MM.1S (cell line): ENCODE measurements around the gene COL12A1.

ENCODE experiments used
- DNase-seq: peaks from one replicate; pipeline ENCODE4 v3.0.0-alpha.2; 2015
- H2AFZ ChIP-seq: fragments of 300-600 bp; sonication (generic); 2 replicates; pipeline ENCODE4 v1.6.0; 2016; ENCODE audit warnings: antibody characterized with exemption, low read length
- H3F3A ChIP-seq: fragments of 300-600 bp; sonication (generic); 2 replicates; pipeline ENCODE4 v1.6.1; 2016; ENCODE audit warnings: mild to moderate bottlenecking, antibody characterized with exemption, low read length, moderate library complexity, mixed read lengths; ENCODE audit not compliant: insufficient read depth
- H3K27ac ChIP-seq: fragments of 300-600 bp; sonication (generic); 2 replicates; pipeline ENCODE4 v1.5.1; 2016; ENCODE audit warnings: mild to moderate bottlenecking, low read length
- H3K27me3 ChIP-seq: fragments of 300-600 bp; sonication (generic); replicated peaks from 2 replicates; pipeline ENCODE4 v1.6.0; 2016; ENCODE audit warnings: low read length; ENCODE audit not compliant: insufficient read depth
- H3K36me3 ChIP-seq: fragments of 300-600 bp; sonication (generic); replicated peaks from 2 replicates; pipeline ENCODE4 v1.6.1; 2016; ENCODE audit warnings: mild to moderate bottlenecking, low read length, mixed read lengths; ENCODE audit not compliant: insufficient read depth
- H3K4me1 ChIP-seq: fragments of 300-600 bp; sonication (generic); 2 replicates; pipeline ENCODE4 v1.6.1; 2016; ENCODE audit warnings: low read length, mixed read lengths
- H3K4me2 ChIP-seq: fragments of 300-600 bp; sonication (generic); 2 replicates; pipeline ENCODE4 v1.6.0; 2016; ENCODE audit warnings: low read depth, low read length
- H3K4me3 ChIP-seq: fragments of 300-600 bp; sonication (generic); 2 replicates; pipeline ENCODE4 v1.5.1; 2016; ENCODE audit warnings: low read length, mixed read lengths
- H3K79me2 ChIP-seq: fragments of 300-600 bp; sonication (generic); 2 replicates; pipeline ENCODE4 v1.6.1; 2016; ENCODE audit warnings: mixed run types, low read length, mixed read lengths
- H3K9ac ChIP-seq: fragments of 300-600 bp; sonication (generic); 2 replicates; pipeline ENCODE4 v1.6.1; 2016; ENCODE audit warnings: low read length, mixed read lengths
- H3K9me2 ChIP-seq: fragments of 300-600 bp; sonication (generic); replicated peaks from 2 replicates; pipeline ENCODE4 v1.6.1; 2016; ENCODE audit warnings: mild to moderate bottlenecking, low read length, mixed read lengths; ENCODE audit not compliant: insufficient read depth
- H3K9me3 ChIP-seq: fragments of 300-600 bp; sonication (generic); replicated peaks from 2 replicates; pipeline ENCODE4 v1.6.1; 2016; ENCODE audit warnings: mild to moderate bottlenecking, low read length, mixed read lengths; ENCODE audit not compliant: insufficient read depth
- H4K20me1 ChIP-seq: fragments of 300-600 bp; sonication (generic); 2 replicates; pipeline ENCODE4 v1.6.1; 2016; ENCODE audit warnings: mild to moderate bottlenecking, low read length, moderate library complexity, mixed read lengths; ENCODE audit not compliant: insufficient read depth
- CTCF ChIP-seq: fragments of 300-600 bp; sonication (generic); IDR thresholded peaks from 2 replicates; pipeline ENCODE4 v1.5.1; 2016; ENCODE audit warnings: antibody characterized with exemption, low read length, mixed read lengths
- EZH2 ChIP-seq: fragments of 300-600 bp; sonication (generic); optimal IDR thresholded peaks from 2 replicates; pipeline ENCODE3; 2017; ENCODE audit warnings: low read depth, mild to moderate bottlenecking, antibody characterized with exemption, low read length, mixed read lengths
- EZH2phosphoT487 ChIP-seq: fragments of 300-600 bp; sonication (generic); IDR thresholded peaks from 2 replicates; pipeline ENCODE4 v1.6.1; 2018; ENCODE audit warnings: antibody characterized with exemption, low read length

COL12A1 gene

GRCh38 chr6:75135450-75135849, 70.4 kb downstream of the COL12A1 start:
- no peak for DNase-seq
- no peaks in the 10 kb centered on the region for H3K4me1 ChIP-seq
- no peak overlapping the region for H3K27ac ChIP-seq
- H3K27me3 ChIP-seq, result no peaks in the 10 kb centered on the region
- H3K36me3 ChIP-seq, result no peaks in the 10 kb centered on the region
- no peak overlapping the region for H3K9ac ChIP-seq
- H3K4me2 ChIP-seq, result no peak overlapping the region
- H3K9me3 ChIP-seq, result no peaks in the 10 kb centered on the region
- no peaks in the 10 kb centered on the region for H3K9me2 ChIP-seq
- H4K20me1 ChIP-seq, result no peaks in the 10 kb centered on the region
- no peak overlapping the region for H2AFZ ChIP-seq
- no peaks in the 10 kb centered on the region for H3F3A ChIP-seq
- no peaks in the 10 kb centered on the region for H3K79me2 ChIP-seq
- H3K4me3 ChIP-seq, result no peak overlapping the region
- TF ChIP-seq CTCF (no peak), EZH2 (no peak), EZH2phosphoT487 (no peak)

DNA sequence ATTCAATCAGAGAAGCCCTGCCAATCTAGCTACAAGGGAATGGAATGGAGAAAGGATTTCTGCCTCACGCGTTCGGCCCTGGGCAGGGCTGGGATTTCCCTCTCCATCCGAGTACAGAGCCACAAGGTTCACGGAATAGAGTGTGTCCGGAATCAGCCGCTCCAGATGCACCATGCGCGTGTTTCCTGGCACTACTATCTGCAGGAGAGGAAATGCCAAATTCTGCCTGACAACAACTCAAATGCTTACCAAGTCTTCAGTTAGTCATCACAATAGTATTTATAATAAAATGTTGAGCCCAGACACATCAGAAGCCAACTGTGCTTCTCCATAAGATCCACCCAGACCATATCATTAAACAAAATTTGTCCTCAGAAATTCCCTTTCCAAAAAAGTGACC, 75.1 kb downstream of the COL12A1 start:
- Histone ChIP-seq H2AFZ (no peak overlapping the region), H3K4me2 (no peak overlapping the region), H3K9ac (no peak overlapping the region), H3K79me2 (no peaks in the 10 kb centered on the region), H3K4me3 (no peak overlapping the region), H3K4me1 (no peaks in the 10 kb centered on the region), H3K9me3 (no peaks in the 10 kb centered on the region), H3K36me3 (no peaks in the 10 kb centered on the region), H3K9me2 (no peaks in the 10 kb centered on the region), H3K27me3 (no peaks in the 10 kb centered on the region), H3K27ac (no peak overlapping the region), H3F3A (no peaks in the 10 kb centered on the region), H4K20me1 (no peaks in the 10 kb centered on the region)
- TF ChIP-seq EZH2, result no peak
- TF ChIP-seq EZH2phosphoT487, result no peak
- TF ChIP-seq CTCF, result no peak
- no peak for DNase-seq

- H3K27me3 ChIP-seq, result no peaks in the 10 kb centered on the region
- no peaks in the 10 kb centered on the region for H3K79me2 ChIP-seq
- no peaks in the 10 kb centered on the region for H3F3A ChIP-seq
- H3K9me3 ChIP-seq, result no peaks in the 10 kb centered on the region
- H3K4me3 ChIP-seq, result no peak overlapping the region
- H3K9ac ChIP-seq, result no peak overlapping the region
- no peak overlapping the region for H3K4me2 ChIP-seq
- TF ChIP-seq EZH2phosphoT487, result no peak
- TF ChIP-seq CTCF, result no peak
- no peak for TF ChIP-seq EZH2
- no peaks in the 10 kb centered on the region for H3K36me3 ChIP-seq
- H3K9me2 ChIP-seq, result no peaks in the 10 kb centered on the region
- H4K20me1 ChIP-seq, result no peaks in the 10 kb centered on the region
- no peaks in the 10 kb centered on the region for H3K4me1 ChIP-seq
- H3K27ac ChIP-seq, result no peak overlapping the region
- no peak for DNase-seq
- H2AFZ ChIP-seq, result no peak overlapping the region
These were observed 76.8 kb downstream of the COL12A1 start for GRCh38 chr6:75128878-75129570.
